ENCODE results near the gene MT1X. TPM values are rescaled to one million over a fixed set of nuclear protein-coding genes. Genes with fewer than 3 reads are reported as not detected.
A peak's percentile ranks its signal among the peaks of the same experiment; 100 is the strongest.

The MT1X gene
- 100 to 1,000 TPM; 213 to 754 TPM for total RNA-seq
- polyA plus RNA-seq = 1,000 to 10,000 TPM; 2,051 to 3,979 TPM

- H3K4me1 ChIP-seq (ENCODE audit: control insufficient read depth in 4 of 4, insufficient read depth in 4 of 4, low read length in 3 of 4) = peaks cover 4 to 19% (median 10%) of the 10 kb centered on the region in 4 donors
- peak within 1 kb of the TSS; percentile 83 for H3K9ac ChIP-seq (ENCODE audit: low read depth in 1 of 2, low read length in 2 of 2)
- H3K27ac ChIP-seq (ENCODE audit: low read depth in 1 of 2, low read length in 2 of 2) = peak within 1 kb of the TSS; percentile 82 to 89
- H3K4me3 ChIP-seq (ENCODE audit: low read depth in 1 of 3, low read length in 3 of 3) = peak within 1 kb of the TSS; percentile 60 to 78 (median 77)
- DNase-seq (ENCODE audit: low spot score) = peak; percentile 87
- TF ChIP-seq RXRA (IDR thresholded peaks at IDR 0.05) = peak; percentile 86 to 91
- TF ChIP-seq, protein P1, sequence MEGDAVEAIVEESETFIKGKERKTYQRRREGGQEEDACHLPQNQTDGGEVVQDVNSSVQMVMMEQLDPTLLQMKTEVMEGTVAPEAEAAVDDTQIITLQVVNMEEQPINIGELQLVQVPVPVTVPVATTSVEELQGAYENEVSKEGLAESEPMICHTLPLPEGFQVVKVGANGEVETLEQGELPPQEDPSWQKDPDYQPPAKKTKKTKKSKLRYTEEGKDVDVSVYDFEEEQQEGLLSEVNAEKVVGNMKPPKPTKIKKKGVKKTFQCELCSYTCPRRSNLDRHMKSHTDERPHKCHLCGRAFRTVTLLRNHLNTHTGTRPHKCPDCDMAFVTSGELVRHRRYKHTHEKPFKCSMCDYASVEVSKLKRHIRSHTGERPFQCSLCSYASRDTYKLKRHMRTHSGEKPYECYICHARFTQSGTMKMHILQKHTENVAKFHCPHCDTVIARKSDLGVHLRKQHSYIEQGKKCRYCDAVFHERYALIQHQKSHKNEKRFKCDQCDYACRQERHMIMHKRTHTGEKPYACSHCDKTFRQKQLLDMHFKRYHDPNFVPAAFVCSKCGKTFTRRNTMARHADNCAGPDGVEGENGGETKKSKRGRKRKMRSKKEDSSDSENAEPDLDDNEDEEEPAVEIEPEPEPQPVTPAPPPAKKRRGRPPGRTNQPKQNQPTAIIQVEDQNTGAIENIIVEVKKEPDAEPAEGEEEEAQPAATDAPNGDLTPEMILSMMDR (IDR thresholded peaks at IDR 0.05; ENCODE audit: low read depth, low read length, missing input control) = no peak
- no peak for TF ChIP-seq JUND (IDR thresholded peaks at IDR 0.05)
- peak in 1 of 2 donors; percentile 61 for TF ChIP-seq GABPA (IDR thresholded peaks at IDR 0.05 in 1 of 2, conservative IDR thresholded peaks at IDR 0.05 in 1 of 2)
- no peak for TF ChIP-seq NR2F2 (IDR thresholded peaks at IDR 0.05)
- peak; percentile 97 for TF ChIP-seq SP1 (IDR thresholded peaks at IDR 0.05)
- peak; percentile 74 for TF ChIP-seq ZBTB33 (IDR thresholded peaks at IDR 0.05)
- peak; percentile 61 to 81 for TF ChIP-seq EGR1 (IDR thresholded peaks at IDR 0.05; ENCODE audit: low read depth in 2 of 2)
- peak; percentile 58 for TF ChIP-seq YY1 (IDR thresholded peaks at IDR 0.05)
- peak; percentile 43 to 71 for TF ChIP-seq HNF4A (conservative IDR thresholded peaks at IDR 0.05)
- peak; percentile 38 for TF ChIP-seq HNF4G (IDR thresholded peaks at IDR 0.05)
- peak; percentile 98 for TF ChIP-seq MAX (IDR thresholded peaks at IDR 0.05)
- TF ChIP-seq REST (IDR thresholded peaks at IDR 0.05) = peak; percentile 91
- TF ChIP-seq FOXA1 (IDR thresholded peaks at IDR 0.05) = peak; percentile 57
- peak; percentile 49 for TF ChIP-seq ATF3 (IDR thresholded peaks at IDR 0.05)
- no peak for TF ChIP-seq FOXA2 (IDR thresholded peaks at IDR 0.05)
- TF ChIP-seq TAF1 (conservative IDR thresholded peaks at IDR 0.05) = peak; percentile 93
- TF ChIP-seq RAD21 (IDR thresholded peaks at IDR 0.05) = peak in 1 of 2 donors; percentile 50
- no peaks in the 10 kb centered on the region for H3K36me3 ChIP-seq (ENCODE audit: control insufficient read depth in 4 of 4, insufficient read depth in 3 of 4, low read depth in 1 of 4, low read length in 3 of 4)
- no peaks in the 10 kb centered on the region for H3K9me3 ChIP-seq (ENCODE audit: control insufficient read depth in 4 of 4, low read length in 3 of 4)
- WGBS = under 1% methylated on average over 49 of the region's 49 CpGs
- no peaks in the 10 kb centered on the region for H3K27me3 ChIP-seq (ENCODE audit: control insufficient read depth in 4 of 4, insufficient read depth in 4 of 4, low read length in 3 of 4)
These were observed at the start of gene MT1X for GRCh38 chr16:56681939-56682702. TSS of gene MT1X (plus strand) at chr16:56682470. CDS start at chr16:56682541, 71 bp downstream.
